Nucleus accumbens (tissue), 56 donors: ENCODE data around the gene SNRNP200.

ENCODE experiments used
- DNase-seq, 56 donors: peaks; one replicate each; lab custom pipeline; 2025; lab: John Stamatoyannopoulos, UW

The SNRNP200 gene

DNA sequence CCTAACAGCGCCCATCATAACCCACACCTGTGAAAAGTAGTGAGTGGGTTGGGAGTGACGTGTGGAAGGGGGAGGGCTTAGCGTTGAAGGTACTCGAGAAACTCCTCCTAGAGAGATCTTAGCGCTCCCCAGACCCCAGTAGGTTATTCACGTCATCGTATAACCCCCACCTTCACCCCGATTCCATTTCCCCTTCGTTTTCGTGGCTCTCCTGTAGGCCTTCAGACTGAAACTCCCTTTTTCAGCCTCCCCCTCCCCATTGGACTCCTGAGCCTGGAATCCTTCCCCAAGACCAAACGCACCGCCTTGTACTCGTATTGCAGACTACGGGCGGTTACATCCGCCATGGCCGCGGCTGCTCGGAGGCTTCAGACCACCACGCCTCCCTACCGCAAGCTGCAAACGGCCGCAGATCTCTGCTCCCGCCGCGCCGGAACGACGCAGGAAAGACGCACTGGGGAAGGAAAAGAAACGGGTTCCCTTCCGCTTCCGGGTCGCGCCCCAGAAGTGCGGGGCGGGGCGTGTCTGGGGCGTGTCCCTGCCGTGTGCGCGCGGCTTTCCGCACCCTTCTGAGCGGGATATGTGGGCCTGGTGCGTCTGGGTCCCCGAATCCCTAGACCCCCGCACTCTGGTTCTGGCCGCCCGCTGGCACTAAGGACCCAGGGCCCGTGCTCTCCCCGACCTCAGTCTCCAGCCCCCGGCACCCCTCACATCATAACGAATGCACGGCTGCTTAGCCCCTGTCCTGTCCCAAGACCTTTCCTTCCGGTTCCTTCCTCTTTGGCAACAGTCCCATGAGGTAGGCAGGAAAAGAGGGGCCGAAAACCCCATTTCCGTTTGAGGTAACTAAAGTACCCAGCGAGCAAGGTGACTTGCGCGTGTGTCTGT is at the start of gene SNRNP200:
TSS of gene SNRNP200 (minus strand) at position 456 of the 888 bp plus-strand sequence. CDS start at position 347, 109 bp downstream.
- peak in 55 of 56 donors; percentile 34 to 95 (median 80) for DNase-seq

GRCh38 chr2:96354492-96354891 is 49.1 kb upstream of the SNRNP200 start:
- no peak for DNase-seq

DNA sequence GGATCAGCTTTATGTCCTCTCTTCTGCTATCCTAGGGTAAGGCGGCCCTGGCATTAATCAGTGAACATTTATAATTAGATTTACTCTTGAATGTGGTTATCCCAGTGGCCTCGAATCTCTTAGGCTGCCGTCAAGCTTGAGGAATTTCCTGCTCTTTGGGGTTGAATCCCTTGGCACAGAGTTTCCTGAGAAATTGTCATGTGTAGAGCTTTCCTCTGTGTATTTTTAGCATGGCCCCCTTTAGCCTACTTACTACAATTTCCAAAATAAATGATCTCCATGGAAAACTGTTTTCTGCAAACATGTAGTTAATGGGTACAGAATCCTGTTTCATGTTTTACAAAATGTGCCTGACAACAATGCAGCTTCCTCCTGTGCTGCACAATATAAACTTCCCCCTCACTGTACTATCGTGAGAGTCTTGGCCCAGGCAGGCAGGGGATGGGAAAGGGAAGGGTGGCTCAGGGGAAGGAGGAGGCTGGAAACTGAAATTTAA is 48.3 kb upstream of the SNRNP200 start:
- no peak for DNase-seq

GRCh38 chr2:96353032-96353561 is 47.8 kb upstream of the SNRNP200 start:
- peak in 14 of 56 donors; percentile 6 to 77 (median 32) for DNase-seq

GRCh38 chr2:96347395-96347794 is 42.0 kb upstream of the SNRNP200 start:
- no peak for DNase-seq

- no peak for DNase-seq
These were observed 40.6 kb upstream of the SNRNP200 start for GRCh38 chr2:96345868-96346462.

DNA sequence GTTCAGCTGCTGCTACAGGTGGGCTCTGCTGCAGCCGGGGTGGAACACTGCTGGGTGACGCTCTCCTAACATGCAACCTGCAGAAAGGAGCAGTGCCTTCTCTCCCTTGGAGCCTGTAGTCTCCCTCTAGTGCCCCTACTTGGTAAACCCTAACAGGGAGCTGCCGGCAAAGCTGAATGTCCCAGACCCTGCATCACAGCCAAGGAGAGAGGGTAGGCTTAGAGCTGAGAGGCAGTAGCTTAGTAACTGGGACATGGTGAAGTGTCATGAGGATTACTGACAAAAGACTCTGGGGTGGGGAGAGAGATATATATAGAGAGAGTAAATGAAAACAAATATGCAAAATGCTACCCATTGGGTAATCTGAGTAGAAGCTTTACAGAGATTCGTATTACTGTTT is 40.1 kb upstream of the SNRNP200 start:
- no peak for DNase-seq

DNA sequence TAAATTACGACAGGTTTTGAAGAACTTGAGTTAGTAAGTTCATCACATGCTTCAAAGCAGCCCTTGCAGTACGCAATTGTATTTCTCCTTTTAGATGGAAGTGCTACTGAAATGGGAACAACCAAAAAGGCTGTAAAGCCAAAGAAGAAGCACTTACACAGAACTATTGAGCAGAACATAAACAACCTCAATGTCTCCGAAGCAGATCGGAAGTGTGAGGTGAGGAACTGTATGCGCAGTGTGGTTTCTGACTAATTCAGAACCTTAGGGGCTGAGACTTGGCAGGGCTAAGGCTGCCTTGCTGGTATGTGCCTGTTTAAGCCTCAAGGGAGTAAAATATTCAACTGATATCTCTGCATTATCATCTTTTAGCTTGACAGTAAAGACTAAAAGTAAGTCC is 38.7 kb upstream of the SNRNP200 start:
- no peak for DNase-seq

DNA sequence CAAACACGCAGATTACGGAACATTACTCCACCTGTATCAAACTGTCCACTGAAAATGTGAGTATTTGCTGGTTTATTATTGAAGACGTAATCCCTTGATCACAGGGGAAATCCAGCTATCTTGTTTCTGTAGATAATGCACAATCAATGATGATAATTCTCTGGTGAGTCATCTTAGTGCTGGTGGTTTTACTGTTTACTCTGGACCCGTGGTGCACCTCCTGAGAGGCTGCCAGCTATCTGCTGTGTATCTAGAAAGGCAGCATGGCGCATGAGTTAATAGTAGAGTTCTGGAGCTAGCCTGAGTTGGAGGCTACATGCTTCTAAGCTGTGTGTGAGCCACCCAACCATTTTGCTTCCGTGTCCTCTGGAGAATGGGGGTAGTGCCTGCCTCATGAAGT is 36.7 kb upstream of the SNRNP200 start:
- DNase-seq: no peak

GRCh38 chr2:96341641-96342040 is 36.3 kb upstream of the SNRNP200 start:
- DNase-seq: no peak

GRCh38 chr2:96340493-96341414 is 35.4 kb upstream of the SNRNP200 start:
- no peak for DNase-seq

DNA sequence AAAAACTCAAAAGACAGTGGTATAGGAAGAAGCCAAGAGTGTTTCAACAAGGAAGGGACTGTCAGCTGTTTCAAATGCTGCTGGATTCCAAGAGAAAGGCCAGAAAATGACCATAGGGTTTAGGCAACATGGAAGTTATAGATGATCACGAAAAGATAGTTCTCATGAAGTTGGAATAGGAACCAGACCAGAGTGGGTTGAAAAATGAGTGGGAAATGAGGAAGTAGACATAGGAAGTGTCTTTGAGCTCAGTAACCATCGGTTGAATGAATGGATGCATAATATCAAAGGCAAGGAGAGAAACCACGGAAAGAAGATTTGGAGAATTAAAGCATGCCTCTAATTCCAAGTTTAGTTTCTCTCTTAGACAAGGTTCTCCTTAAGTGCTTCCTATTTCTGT is 31.5 kb upstream of the SNRNP200 start:
- no peak for DNase-seq

- DNase-seq: no peak
These were observed 30.9 kb upstream of the SNRNP200 start for GRCh38 chr2:96336104-96336775.

DNA sequence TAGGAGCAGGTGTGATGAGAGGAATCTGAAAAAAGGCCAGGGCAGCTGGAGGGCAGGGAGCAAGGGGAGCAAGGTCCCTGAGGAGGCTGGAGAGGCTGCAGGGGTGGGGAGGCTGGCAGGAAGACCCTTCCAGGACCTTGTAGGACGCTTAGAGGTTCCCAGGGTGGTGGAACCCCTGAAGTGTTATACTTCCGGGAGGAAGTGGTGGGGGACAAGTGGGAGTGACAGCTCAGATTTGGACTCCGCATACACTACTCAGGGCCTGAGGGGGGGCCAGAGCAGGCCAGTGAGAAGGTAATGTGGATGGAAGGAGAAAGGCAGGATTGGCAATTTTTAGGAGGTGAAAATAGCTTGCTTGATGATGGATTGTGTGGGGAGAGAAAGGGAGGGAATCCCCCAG is 28.4 kb upstream of the SNRNP200 start:
- DNase-seq: no peak

DNA sequence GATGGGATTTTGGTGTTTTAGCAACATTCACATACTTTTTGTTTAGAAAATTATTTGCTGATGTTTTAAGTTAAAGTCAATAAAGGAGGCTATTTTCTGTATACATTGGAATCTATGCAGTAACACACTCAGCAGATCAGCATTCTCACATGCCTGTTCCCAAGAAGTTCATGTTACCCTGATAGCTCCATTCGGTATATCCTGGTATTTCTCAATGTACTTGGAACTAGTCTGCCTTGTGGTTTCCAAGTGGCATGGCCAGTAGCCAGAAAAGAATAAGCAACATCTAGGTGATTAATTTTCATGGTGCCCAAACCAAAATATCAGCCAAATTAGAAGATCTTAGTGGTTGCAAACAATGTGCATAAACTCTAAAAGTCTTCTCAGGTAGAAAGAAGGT is 25.1 kb upstream of the SNRNP200 start:
- DNase-seq: no peak

- DNase-seq: no peak
These were observed 24.5 kb upstream of the SNRNP200 start for GRCh38 chr2:96329874-96330273.

DNA sequence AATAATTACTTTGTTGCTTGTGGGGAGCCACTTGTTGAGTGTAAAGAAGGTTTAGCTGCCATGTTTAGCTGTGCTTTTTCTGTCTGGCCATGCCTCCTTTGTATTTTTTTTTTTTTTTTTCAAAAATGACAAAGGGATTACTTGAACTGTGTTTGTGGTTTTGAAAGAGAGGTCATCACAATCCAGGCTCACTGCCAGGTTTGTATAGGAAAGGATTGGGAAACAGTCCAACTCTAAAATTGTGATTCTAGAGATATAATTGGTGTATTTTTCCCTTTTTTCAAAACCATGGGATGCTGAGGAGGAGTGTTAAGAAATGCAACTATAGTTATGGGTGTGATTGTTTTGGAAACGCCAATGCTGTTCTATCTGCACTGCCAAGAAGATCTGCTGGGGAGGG is 24.1 kb upstream of the SNRNP200 start:
- DNase-seq: no peak

DNA sequence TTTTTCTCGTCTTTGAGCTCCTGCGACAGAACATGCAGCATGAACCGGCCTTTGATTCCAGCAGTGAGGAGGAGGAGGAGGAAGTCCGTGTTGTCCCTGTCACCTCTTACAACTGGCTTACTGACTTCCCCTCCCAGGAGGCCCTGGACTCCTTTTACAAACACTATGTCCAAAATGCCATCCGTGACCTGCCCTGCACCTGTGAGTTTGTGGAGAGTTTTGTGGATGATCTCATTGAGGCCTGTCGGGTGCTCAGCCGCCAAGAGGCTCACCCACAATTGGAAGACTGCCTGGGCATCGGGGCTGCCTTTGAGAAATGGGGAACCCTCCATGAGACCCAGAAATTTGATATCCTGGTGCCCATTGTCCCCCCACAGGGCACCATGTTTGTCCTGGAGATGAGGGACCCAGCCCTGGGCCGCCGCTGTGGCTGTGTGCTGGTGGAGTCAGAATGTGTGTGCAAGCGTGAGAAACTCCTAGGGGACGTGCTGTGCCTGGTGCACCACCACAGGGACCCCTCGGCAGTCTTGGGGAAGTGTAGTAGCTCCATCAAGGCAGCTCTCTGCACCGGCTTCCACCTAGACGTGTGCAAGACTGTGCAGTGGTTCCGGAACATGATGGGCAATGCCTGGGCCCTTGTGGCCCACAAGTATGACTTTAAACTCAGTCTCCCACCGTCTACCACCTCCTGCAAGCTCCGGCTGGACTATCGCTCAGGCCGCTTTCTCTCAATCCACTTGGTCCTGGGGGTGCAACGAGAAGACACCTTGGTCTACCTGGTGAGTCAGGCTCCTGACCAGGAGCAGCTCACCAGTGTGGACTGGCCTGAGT is 21.9 kb upstream of the SNRNP200 start:
- DNase-seq: no peak

DNA sequence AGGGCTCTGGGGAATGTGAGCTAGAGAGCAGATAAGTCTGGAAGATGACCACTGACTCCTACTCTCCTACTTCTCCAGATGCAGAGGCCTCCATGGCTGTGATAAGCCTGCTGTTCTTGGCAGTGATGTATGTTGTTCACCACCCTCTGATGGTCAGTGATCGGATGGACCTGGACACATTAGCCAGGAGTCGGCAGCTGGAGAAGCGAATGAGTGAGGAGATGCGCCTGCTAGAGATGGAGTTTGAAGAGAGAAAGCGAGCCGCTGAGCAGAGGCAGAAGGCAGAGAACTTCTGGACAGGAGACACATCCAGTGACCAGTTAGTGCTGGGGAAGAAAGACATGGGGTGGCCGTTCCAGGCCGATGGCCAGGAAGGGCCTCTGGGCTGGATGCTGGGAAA is 21.2 kb upstream of the SNRNP200 start:
- no peak for DNase-seq
